Activated CD8-positive, alpha-beta memory T cell treated with anti-CD3 and anti-CD28 coated beads, Interleukin-2, amount 50 U/mL, for 24 hours (primary cell): ENCODE measurements around the gene NLRC3.
"Not testable (repeated sequence)": the region's sequence is repeated elsewhere in the genome, so short reads cannot be mapped to it uniquely, and the experiment has no call there.

Source experiments
- DNase-seq: peaks from one replicate; pipeline ENCODE4 v3.0.0-alpha.2; 2020; ENCODE audit errors: extremely low read depth

Gene NLRC3

DNA sequence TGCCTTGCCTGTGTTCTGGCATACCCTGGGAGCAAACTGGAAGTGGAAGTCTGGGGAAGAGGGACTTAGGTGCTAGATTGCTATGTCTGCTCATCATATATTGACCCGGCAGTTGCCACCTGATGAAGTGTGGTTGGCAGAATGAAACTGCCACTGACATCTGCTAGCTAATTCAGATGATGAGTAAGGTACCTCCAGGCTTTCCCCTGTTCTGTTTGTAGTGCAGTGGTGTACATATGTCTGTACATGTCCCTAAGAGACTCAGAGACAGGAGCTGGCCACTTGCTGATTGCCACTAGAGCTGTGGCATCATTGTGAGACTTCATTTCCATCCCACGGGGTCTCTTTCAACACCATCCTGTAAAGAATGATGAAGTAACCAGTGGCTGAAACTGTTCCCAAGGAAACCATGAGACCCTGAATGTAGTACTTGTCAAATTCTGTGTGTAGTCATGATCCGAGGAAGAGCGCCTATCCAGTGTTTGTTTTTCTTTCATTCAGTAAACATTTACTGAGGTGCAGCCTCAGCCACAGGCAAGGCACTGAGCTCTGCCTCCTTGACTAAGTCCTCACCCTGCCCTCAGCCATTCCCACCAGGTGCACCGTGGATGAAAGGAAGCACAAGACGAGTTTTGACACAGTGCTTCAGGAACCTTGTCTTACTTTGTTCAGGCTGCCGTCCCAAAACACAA is 63.2 kb downstream of the NLRC3 start:
- DNase-seq, result no peak

DNA sequence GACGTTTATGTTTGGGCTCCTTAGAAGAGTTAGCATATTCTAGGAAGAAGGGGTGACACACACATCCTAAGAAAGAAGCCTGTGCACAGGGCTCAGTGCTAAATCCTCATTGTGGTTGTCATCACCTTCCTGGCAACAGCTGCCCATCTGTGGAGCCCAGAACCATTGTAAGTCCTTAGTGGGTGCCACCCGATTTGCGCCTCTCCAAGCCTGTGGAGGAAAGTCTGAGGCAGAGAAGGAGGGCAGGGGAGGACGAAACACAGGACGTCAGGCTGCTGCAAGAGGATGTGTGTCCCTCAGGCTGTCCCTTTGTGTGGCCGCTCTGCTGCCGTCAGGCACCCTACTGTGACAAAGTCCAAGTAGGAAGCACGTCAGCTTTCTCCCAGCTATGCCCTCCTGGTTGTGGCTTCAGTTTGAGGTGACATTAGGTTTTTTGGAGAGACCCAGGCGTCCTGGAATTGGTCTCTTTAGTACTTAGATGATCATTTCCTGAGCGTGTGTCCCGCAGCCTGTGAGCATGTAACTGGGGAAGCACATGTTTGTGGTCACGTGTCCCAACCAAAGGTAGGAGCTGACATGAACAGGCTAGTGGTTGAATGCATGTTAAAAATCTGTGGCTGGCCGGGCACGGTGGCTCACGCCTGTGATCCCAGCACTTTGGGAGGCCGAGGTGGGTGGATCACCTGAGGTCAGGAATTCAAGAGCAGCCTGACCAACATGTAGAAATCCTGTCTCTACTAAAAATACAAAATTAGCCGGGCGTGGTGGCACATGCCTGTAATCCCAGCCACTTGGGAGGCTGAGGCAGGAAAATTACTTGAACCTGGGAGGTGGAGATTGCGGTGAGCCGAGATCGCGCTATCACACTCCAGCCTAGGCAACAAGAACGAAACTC is 65.7 kb downstream of the NLRC3 start:
- no peak for DNase-seq

DNA sequence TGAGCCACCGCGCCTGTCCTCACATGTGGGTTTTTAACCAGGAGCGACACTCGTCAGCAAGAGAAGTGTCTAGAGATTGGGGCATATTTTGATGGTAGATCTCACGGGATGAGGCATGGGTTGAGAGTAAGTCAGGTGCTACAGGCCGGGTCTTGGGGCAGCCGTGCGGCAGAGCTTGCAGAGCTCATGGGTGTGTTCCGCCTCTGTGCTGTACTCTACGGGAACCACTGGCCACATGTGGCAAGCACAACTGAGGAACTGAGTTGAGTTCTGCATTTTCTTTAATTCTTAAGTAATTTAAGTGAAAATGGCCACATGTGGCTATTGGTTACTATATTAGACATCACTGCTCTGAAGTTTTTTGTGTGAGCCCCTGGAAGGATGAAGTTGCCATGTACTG is 66.8 kb downstream of the NLRC3 start:
- no peak for DNase-seq

DNA sequence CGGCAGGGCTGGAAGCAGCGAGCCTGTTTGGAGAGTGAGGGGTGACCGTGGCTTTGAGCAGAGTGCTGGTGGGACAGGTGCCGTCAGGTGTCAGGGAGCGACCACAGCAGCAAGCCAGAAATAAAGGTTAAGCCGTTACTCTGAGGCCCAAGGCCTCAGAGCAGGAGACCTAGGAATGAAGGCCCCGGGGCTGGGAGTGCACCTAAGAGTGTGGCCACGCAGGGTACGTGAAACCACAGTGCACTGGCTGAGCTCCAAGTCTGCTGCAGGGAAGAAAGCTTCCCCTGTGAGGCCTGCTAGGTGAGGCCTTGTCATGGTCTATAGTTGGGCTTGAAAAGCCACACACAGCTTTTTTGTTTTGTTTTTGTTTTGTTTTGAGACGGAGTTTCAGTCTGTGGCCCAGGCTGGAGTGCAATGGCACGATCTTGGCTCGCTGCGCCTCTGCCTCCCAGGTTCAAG is 67.7 kb downstream of the NLRC3 start:
- DNase-seq, result no peak

DNA sequence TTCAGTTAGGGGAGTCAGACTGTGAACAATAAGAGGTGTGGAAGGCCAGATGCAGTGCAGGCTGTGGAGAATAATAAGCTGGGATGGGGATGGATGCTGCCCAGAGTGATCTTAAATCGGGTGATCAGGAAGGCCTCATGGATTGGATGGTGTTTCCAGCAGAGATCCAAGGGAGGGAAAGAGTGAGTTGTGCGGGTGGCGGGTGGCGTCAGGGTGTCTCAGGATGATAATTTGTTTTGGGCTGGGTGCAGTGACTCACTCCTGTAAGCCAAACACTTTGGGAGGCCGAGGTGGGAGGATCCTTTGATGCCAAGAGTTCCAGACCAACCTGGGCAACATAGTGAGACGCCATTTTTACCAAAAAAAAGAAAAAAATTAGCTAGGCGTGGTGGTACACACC is 68.5 kb downstream of the NLRC3 start:
- no peak for DNase-seq

DNA sequence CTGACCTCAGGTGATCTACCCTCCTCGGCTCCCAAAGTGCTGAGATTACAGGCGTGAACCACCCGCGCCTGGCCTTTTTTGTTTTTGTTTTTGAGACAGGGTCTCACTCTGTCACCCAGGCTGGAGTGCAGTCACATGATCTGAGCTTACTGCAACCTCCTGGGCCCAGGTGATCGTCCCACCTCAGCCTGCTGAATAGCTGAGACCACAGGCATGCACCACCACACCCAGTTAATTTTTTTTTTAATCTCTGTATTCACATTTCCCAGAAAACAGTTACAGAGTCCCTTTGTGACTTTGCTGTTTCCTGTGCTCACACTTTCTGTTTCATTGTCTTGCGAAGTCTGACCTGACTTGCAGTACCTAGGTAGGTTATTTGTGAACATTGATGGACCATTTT is 73.7 kb downstream of the NLRC3 start:
- no peak for DNase-seq

DNA sequence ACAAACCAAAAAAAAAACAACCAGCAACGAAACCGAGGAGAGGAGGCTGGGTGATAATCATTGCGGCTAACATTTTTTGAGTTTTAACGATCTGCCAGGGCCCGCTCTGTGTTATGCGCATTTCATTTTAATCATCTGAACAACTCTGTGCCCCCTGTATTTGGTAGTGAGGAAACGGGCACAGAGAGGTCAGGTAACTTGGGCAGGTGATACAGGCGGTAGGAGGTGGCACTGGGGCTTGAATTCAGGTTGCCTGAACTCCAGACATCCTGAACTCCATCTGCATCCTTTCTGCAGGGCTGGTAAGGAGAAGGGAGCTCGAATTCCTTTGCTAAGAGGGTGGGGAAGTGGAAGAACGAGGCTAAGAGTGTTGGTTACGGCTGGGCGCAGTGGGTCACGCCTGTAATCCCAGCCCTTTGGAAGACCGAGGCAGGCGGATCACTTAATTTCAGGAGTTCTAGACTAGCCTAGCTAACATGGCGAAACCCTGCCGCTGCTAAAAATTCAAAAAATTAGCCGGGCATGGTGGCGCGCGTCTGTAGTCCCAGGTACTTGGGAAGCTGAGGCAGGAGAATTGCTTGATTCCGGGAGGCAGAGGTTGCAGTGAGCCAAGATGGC is 75.3 kb downstream of the NLRC3 start:
- no peak for DNase-seq

DNA sequence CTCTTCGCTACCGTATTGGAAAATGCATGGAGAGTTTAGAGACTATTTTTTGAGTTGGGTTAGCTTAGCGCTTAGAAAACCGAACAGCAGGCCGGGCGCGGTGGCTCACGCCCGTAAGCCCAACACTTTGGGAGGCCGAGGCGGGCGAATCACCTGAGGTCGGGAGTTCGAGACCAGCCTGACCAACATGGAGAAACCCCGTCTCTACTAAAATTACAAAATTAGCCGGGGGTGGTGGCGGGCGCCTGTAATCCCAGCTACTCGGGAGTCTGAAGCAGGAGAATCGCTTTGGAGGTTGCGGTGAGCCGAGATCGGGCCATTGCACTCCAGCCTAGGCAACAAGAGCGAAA is 75.8 kb downstream of the NLRC3 start:
- not testable (repeated sequence) for DNase-seq

DNA sequence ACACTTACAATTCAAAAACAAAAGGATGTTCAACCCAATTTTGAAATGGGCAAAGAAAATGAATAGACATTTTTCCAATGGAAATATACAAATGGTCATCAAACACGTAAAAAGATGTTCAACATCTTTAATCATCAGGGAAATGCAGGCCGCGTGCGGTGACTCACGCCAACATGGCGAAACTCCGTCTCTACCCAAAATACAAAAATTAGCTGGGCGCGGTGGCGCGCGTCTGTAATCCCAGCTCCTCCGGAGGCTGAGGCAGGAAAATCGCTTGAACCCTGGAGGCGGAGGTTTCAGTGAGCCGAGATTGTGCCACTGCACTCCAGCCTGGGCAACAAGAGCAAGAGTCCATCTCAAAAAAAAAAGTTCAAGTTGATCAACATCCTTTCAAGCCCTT is 78.2 kb downstream of the NLRC3 start:
- no peak for DNase-seq

DNA sequence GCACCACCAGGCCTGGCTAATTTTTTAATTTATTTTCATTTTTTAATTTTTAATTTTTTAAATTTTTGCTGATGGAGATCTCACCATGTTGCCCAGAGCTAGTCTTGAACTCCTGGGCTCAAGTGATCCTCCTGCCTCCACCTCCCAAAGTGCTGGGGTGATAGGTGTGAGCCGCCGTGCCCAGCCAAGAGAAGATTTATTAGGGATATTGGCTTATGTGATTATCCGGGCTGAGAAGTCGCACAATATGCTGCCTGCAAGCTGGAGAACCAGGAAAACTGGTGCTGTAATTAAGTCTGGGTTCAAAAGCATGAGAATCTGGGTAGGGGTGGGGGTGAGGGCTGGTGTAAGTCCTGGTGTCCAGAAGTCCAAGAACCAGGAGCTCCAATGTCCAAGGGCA is 79.4 kb downstream of the NLRC3 start:
- DNase-seq, result no peak

DNA sequence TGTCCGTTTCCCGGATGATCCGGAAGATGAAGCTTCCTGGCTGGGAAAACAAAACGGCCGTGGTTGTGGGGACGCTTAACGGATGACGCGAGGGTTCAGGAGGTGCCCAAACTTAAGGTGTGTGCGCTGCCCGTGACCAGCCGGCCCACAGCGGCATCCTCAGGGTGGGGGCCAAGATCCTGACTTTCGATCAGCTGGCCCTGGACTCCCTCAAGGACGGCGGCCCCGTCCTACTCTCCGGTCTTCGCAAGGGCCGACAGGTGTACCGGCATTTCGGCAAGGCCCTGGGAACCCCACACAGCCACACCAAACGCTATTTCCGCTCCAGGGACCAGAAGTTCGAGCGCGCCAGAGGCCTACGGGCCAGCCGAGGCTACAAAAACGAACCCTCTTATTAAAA is 80.8 kb downstream of the NLRC3 start:
- DNase-seq, result no peak

DNA sequence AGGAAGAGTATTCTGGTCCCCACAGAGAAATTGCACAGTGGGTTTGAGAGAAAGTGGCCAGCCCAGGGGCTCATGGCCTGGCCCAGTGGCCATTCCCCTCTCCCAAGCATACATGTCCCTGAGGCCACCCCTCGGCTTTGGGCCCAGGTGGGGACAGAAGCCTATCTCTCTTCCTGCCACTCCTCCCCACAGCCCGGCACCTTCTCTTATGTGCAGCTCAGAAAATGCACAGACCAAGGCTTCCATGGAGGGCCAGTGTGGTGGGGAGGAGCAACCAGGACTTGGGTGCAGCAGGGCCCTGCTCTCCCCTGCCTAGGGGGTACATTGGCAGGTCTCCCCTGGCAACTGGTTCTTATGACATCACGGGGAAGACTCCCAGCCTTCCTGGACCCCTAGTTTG is 82.0 kb downstream of the NLRC3 start, which contains the start of gene C16orf90:
Gene C16orf90 (minus strand): TSS at position 314 of the 400 bp plus-strand sequence. CDS start 68 bp downstream, at position 246.
- DNase-seq, result no peak

DNA sequence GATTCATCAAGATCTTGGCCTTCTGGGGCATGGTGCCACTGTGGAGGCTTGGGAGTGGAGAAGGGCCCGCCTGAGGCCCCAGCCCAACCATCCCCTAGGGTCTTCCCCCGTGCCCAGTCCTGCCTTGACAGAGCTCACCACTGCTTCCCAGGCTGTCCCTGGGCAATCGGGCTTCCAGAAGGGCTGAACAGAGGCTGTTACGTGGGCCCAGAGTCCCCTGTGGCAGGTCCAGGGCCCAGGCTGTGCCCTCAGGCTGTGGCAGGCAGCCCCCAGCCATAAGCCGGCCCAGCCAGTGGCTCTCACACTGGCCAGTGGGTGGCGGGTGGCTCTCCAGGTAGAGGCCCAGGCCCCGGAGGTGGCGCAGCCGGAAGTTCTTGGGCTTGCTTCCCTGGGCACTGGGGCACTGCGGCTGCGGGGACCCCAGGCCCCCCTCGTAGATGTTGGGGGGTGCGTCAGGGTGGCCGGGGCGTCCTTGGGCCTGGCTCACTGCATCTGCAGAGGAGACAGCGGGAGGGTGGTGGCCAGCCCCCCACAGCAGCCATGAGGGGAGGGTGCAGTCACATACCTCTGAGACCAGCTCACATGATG is 82.7 kb downstream of the NLRC3 start:
- no peak for DNase-seq

DNA sequence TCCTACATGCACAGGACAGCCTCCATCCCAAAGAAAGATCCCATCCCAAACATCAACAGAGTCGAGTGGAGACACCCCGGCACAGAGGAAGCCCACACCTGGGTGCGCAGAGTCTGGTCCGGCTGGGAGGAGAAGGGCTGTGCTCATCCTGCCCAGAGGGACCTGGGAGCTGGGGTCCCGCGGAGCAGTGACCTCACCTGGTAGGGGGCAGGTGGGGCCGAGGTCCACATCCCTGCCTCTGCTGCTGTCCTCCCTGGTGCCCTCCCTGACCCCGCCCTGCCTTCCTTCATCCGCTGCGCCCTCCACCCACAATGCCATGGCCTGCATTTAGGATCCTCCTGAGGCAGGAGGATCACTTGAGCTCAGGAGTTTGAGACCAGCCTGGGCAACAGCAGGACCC is 84.8 kb downstream of the NLRC3 start:
- DNase-seq, result no peak

DNA sequence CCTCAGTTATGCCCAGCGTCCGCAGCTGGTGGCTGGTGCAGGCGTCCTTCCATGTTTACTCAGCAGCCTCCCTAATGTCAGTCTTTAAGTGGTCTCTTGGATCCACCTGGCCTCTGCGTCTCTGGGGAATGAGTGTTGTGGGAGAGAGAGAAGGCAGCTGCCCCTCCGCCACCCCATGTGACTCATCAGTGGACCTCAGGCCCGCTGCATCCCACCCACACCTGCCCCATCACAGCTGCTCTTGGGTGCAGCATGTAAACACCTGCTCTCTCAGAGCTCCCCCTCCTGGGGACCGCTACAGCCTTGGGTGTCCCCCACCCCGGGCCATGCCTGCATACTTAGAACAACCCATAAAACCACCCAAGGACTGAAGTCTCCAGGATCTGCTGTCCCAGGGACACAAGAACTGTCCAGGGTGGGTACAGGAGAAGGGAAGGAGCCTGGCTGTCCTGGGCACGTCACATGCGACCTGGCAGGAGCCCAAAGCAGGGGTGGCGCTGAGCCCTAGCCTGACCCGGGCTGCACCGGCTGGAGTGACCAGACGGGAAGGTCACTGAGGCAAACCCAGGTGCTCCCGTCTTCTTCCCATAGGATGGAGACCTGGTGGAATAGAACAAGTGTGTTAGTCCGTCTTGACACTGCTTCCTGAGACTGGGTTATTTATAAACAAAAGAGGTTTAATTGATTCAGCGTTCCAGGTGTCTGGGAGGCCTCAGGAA is 86.1 kb downstream of the NLRC3 start:
- DNase-seq, result no peak
